CD4-positive, CD25-positive, alpha-beta regulatory T cell (primary cell): Measurements from ENCODE around the gene TPMT. TPM values are rescaled to one million over a fixed set of nuclear protein-coding genes. Genes with fewer than 3 reads are reported as not detected.
A peak's percentile ranks its signal among the peaks of the same experiment; 100 is the strongest.

Experiments
- ATAC-seq, 2 donors: fragments of 150-1000 bp; cut with Tn5 transposase; one replicate each; pipeline ENCODE4 v1.10.0; 2021; ENCODE audit warnings: low read depth in 2 of 2, moderate number of reproducible peaks in 2 of 2, moderate library complexity in 1 of 2
- DNase-seq, 3 donors: peaks; one replicate each; pipeline versions ENCODE4 v3.0.0 to v3.0.0-alpha.2; 2012 to 2022; ENCODE audit warnings: mixed read lengths in 1 of 3
- H3K27ac ChIP-seq: one replicate; pipeline ENCODE4 v1.7.0; 2013; ENCODE audit warnings: mild to moderate bottlenecking, low read length; ENCODE audit not compliant: insufficient read depth, poor library complexity, severe bottlenecking
- H3K27me3 ChIP-seq: one replicate; pipeline ENCODE4 v1.7.0; 2013; ENCODE audit warnings: low read length; ENCODE audit not compliant: control insufficient read depth, insufficient read depth
- H3K36me3 ChIP-seq: one replicate; pipeline ENCODE4 v1.7.0; 2013; ENCODE audit warnings: mild to moderate bottlenecking, low read length, moderate library complexity; ENCODE audit not compliant: control insufficient read depth, insufficient read depth
- H3K4me1 ChIP-seq: 2 replicates; pipeline ENCODE4 v1.7.0; 2013; ENCODE audit warnings: mild to moderate bottlenecking, low read length; ENCODE audit not compliant: insufficient read depth, control insufficient read depth, poor library complexity, severe bottlenecking
- H3K4me3 ChIP-seq: one replicate; pipeline ENCODE4 v1.7.0; 2013; ENCODE audit warnings: low read depth, mild to moderate bottlenecking, low read length, moderate library complexity
- H3K9me3 ChIP-seq, 2 experiments: 1 replicate in 1 of 2; 2 replicates in 1 of 2; pipeline ENCODE4 v1.7.0; 2013; ENCODE audit warnings: low read length in 2 of 2, mild to moderate bottlenecking in 1 of 2, moderate library complexity in 1 of 2; ENCODE audit not compliant: control insufficient read depth in 2 of 2
- H3K27ac Mint-ChIP-seq, 3 donors: one replicate each; pipeline ENCODE4 v1.8.0; 2020 to 2022; ENCODE audit warnings: mild to moderate bottlenecking in 3 of 3, mixed read lengths in 3 of 3, moderate library complexity in 2 of 3
- H3K27me3 Mint-ChIP-seq: one replicate; pipeline ENCODE4 v1.8.0; 2022; ENCODE audit warnings: mild to moderate bottlenecking, mixed read lengths
- H3K36me3 Mint-ChIP-seq: one replicate; pipeline ENCODE4 v1.8.0; 2020; ENCODE audit warnings: mixed read lengths
- H3K4me1 Mint-ChIP-seq, 4 donors: one replicate each; pipeline ENCODE4 v1.8.0; 2020 to 2022; ENCODE audit warnings: mixed read lengths in 4 of 4, mild to moderate bottlenecking in 1 of 4
- H3K4me3 Mint-ChIP-seq, 4 donors: one replicate each; pipeline ENCODE4 v1.8.0; 2020 to 2022; ENCODE audit warnings: mild to moderate bottlenecking in 4 of 4, mixed read lengths in 4 of 4, moderate library complexity in 3 of 4
- H3K9me3 Mint-ChIP-seq, 7 donors: one replicate each; pipeline ENCODE4 v1.8.0; 2020 to 2022; ENCODE audit warnings: mixed read lengths in 7 of 7, mild to moderate bottlenecking in 3 of 7, moderate library complexity in 2 of 7
- polyA plus RNA-seq, 4 donors: library from polyadenylated mRNA; unstranded; fragments of 300-500 nt; fragmentation: Illumina TruSeq; gene quantifications; one replicate each; pipeline ENCODE4 v1.2.3, GENCODE V29; 2021
- total RNA-seq: library from RNA; stranded (reverse); gene quantifications from one replicate; pipeline ENCODE4 v1.2.3, GENCODE V29; 2022

The TPMT gene
- total and polyA plus RNA-seq, 5 donors from 2014 or later, result 8.3 to 19.4 (median 14.8) TPM

GRCh38 chr6:18126121-18126520 is 28.8 kb downstream of the TPMT start:
- peaks cover 0 to 2% (median 0%) of the 10 kb centered on the region in 7 donors for H3K9me3 Mint-ChIP-seq
- Histone ChIP-seq H3K4me3 (no peak overlapping the region), H3K4me1 (peaks cover 8% of the 10 kb centered on the region), H3K9me3 (no peaks in the 10 kb centered on the region), H3K36me3 (peaks cover 5% of the 10 kb centered on the region), H3K27ac (no peak overlapping the region), H3K27me3 (peaks cover 2% of the 10 kb centered on the region)
- H3K27ac Mint-ChIP-seq, result no peak overlapping the region
- no peaks in the 10 kb centered on the region for H3K27me3 Mint-ChIP-seq
- H3K4me3 Mint-ChIP-seq, result no peak overlapping the region
- H3K4me1 Mint-ChIP-seq, result peaks cover 0 to 16% (median 5%) of the 10 kb centered on the region in 4 donors
- DNase-seq (no peak), ATAC-seq (no peak)
- H3K36me3 Mint-ChIP-seq, result peaks cover 8% of the 10 kb centered on the region

DNA sequence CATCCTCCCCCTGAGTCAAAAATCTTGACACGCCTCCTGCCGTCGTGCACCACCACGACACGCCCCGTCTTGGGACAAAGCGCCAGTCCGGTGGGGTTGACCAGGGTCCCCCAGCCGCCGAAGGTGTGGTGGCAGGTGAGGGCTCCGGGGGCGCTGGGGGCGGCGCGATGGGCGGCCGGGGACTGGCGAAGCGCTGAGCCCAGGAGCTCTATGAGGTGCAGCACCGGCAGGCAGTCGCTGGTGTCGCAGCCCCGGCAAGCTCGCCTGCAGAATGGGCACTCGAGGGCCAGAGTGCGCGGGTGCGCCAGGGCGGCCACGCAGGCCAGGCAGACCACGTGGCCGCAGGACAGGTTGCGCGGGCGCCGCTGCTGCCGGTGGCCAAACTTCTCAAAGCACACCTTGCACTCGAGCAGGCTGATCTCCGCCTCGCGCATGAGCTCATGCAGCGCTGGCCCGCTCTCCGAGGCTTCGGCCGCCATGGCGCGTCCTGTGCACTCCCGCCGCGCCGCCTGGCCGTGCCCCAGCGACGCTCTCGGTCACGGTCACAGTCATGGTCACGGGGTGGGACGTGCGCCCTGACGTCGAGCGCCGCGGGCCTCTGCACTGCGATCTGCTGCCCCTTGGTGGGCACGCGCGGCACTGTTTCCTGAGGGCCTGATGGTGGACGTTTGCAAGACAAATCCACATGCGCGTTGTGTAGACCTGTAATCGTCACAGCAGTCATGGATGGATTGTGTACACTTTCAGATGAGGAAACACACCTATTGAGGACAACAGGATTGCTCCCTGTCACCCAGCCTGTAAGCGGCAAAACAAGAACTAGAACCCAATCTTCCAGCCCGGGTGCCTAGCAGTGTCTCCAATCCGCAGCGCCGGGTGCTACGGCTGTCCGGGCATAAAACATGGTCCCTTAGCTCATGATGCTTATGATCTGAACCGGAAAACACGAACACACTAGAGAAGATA is 32.5 kb downstream of the TPMT start, which contains the start of gene NHLRC1:
Gene NHLRC1, minus strand, starts transcription at position 550 of the 966 bp plus-strand sequence. Its CDS starts 71 bp downstream, at position 479.
- H3K27ac Mint-ChIP-seq, result peak within 1 kb of the TSS; percentile 1 to 87 (median 8)
- no peak within 1 kb of the TSS for H3K27ac ChIP-seq
- peaks cover 0 to 19% (median 9%) of the 10 kb centered on the region in 4 donors for H3K4me1 Mint-ChIP-seq
- ATAC-seq (peak; percentile 99), DNase-seq (peak; percentile 57 to 87 (median 64))
- peak within 1 kb of the TSS; percentile 85 to 88 (median 88) for H3K4me3 Mint-ChIP-seq
- H3K27me3 Mint-ChIP-seq, result no peaks in the 10 kb centered on the region
- peak within 1 kb of the TSS; percentile 67 for H3K4me3 ChIP-seq
- H3K4me1 ChIP-seq, result peaks cover 8% of the 10 kb centered on the region
- H3K27me3 ChIP-seq, result peaks cover 6% of the 10 kb centered on the region
- peaks cover 0 to 8% (median 1%) of the 10 kb centered on the region in 7 donors for H3K9me3 Mint-ChIP-seq
- peaks cover 0 to 2% of the 10 kb centered on the region in 2 experiments for H3K9me3 ChIP-seq
- H3K36me3 Mint-ChIP-seq, result no peaks in the 10 kb centered on the region
- H3K36me3 ChIP-seq, result no peaks in the 10 kb centered on the region

DNA sequence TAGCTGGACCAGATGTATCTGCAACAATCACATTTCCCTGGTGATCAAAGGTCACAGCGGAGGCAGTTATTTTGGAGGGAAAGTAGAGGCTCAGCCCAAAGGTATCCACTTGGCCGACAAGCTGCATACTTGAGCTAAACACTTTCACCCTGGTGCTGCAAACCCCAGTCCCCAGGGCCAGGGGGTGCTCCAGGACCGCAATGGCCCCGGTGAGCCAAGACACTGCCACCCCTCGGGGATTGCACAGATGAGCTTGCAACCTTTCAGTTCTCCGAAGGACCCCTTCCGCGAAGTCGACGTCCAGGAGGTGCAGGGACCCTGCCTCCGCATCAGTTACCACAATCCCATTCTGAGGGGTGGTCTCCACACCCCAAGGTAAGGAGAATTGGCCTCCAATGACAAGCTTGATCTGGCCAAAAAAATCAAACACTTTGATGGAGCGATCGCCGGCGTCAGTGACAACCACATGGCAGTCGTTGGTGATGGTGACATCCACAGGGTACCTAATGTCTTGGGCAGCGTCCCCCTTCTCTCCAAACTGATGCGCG is 33.2 kb downstream of the TPMT start:
- H3K4me1 Mint-ChIP-seq, result peaks cover 0 to 19% (median 9%) of the 10 kb centered on the region in 4 donors
- H3K27me3 Mint-ChIP-seq, result no peaks in the 10 kb centered on the region
- Histone ChIP-seq H3K4me3 (no peak overlapping the region), H3K9me3 (peaks cover 0 to 2% of the 10 kb centered on the region in 2 experiments), H3K4me1 (peaks cover 8% of the 10 kb centered on the region), H3K36me3 (no peaks in the 10 kb centered on the region), H3K27me3 (peaks cover 6% of the 10 kb centered on the region), H3K27ac (no peak overlapping the region)
- DNase-seq (no peak), ATAC-seq (no peak)
- H3K27ac Mint-ChIP-seq, result no peak overlapping the region
- peak overlapping the region in 3 of 4 donors; percentile 67 to 88 (median 85) for H3K4me3 Mint-ChIP-seq
- H3K36me3 Mint-ChIP-seq, result no peaks in the 10 kb centered on the region
- peaks cover 0 to 8% (median 1%) of the 10 kb centered on the region in 7 donors for H3K9me3 Mint-ChIP-seq

- Histone ChIP-seq H3K4me1 (peaks cover 8% of the 10 kb centered on the region), H3K36me3 (no peaks in the 10 kb centered on the region), H3K9me3 (peaks cover 0 to 2% of the 10 kb centered on the region in 2 experiments), H3K27ac (no peak overlapping the region), H3K4me3 (no peak overlapping the region), H3K27me3 (peaks cover 7% of the 10 kb centered on the region)
- Mint-ChIP-seq H3K4me3 (no peak overlapping the region), H3K9me3 (peaks cover 0 to 8% (median 1%) of the 10 kb centered on the region in 7 donors), H3K27me3 (no peaks in the 10 kb centered on the region), H3K36me3 (no peaks in the 10 kb centered on the region), H3K27ac (no peak overlapping the region), H3K4me1 (peaks cover 0 to 19% (median 9%) of the 10 kb centered on the region in 4 donors)
- DNase-seq (no peak), ATAC-seq (no peak)
Observed at GRCh38 chr6:18119236-18119635, 35.6 kb downstream of the TPMT start.

DNA sequence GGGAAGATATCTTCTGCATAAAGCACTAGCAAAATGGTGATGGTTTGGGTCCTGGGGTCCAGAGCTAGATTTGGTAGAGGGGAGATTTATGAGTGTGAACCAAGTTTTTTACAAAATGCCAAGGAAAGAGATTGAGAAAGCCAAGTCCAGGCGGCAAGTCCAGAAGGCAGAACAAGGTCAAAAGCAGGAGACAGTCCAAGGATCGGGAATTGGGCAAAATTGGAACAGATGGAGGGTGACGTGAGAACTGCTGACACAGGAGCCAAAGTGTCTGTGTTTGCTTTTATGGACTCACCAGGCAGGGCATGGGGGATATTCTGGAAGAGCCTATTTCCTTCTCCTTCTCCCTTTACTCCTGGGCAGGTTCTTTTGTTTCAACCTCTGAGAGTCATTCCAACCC is 36.5 kb downstream of the TPMT start:
- Mint-ChIP-seq H3K36me3 (no peaks in the 10 kb centered on the region), H3K27ac (no peak overlapping the region), H3K27me3 (no peaks in the 10 kb centered on the region), H3K4me3 (peak overlapping the region in 1 of 4 donors; percentile 45), H3K9me3 (peaks cover 0 to 8% (median 1%) of the 10 kb centered on the region in 7 donors), H3K4me1 (peaks cover 0 to 19% (median 9%) of the 10 kb centered on the region in 4 donors)
- ATAC-seq (no peak), DNase-seq (no peak)
- no peak overlapping the region for H3K27ac ChIP-seq
- peaks cover 7% of the 10 kb centered on the region for H3K27me3 ChIP-seq
- no peaks in the 10 kb centered on the region for H3K36me3 ChIP-seq
- peaks cover 0 to 2% of the 10 kb centered on the region in 2 experiments for H3K9me3 ChIP-seq
- H3K4me3 ChIP-seq, result no peak overlapping the region
- peaks cover 8% of the 10 kb centered on the region for H3K4me1 ChIP-seq

DNA sequence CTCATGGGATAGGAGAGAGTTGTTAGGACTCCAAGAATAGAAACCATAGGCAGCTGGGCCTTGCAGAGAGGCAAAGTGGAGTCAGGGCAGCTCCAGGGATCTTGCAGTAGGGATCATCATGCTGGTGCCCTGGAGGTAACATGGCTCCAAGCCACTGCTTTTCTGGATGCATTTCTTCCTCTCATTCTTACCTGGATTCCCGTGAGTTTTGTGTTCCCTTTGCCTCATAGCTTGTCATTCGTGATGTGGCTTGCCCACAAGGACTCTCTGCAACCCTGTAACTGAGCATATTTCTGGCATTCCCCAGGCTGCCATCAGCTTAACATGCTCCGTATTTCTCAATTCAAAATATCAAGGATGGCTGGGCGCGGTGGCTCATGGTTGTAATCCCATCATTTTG is 37.7 kb downstream of the TPMT start:
- Histone ChIP-seq H3K4me3 (no peak overlapping the region), H3K4me1 (peaks cover 5% of the 10 kb centered on the region), H3K27me3 (peaks cover 7% of the 10 kb centered on the region), H3K9me3 (peaks cover 0 to 2% of the 10 kb centered on the region in 2 experiments), H3K36me3 (no peaks in the 10 kb centered on the region), H3K27ac (no peak overlapping the region)
- Mint-ChIP-seq H3K4me3 (no peak overlapping the region), H3K4me1 (peaks cover 0 to 12% (median 4%) of the 10 kb centered on the region in 4 donors), H3K36me3 (no peaks in the 10 kb centered on the region), H3K9me3 (peaks cover 0 to 8% (median 1%) of the 10 kb centered on the region in 7 donors), H3K27ac (no peak overlapping the region), H3K27me3 (no peaks in the 10 kb centered on the region)
- DNase-seq (no peak), ATAC-seq (no peak)

DNA sequence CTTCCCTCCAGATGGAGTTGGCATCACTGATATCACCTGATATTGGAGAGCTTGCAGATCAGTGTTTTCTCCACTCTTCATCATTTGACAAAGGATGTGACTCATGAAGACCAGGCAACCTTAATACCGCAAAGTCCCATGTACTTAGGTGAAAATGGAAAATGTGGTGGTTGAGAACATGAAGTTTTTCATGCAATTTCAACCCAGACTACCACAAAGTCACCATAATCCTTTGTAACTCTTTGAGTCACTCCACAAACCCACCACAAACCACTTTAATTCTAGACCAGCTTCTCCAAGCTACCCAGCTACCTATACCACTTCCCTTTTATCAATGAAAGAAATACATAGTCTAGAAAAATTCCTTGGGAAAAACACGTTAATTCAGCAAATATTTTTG is 39.5 kb downstream of the TPMT start:
- ATAC-seq (no peak), DNase-seq (peak in 1 of 3 donors; percentile 16)
- Mint-ChIP-seq H3K4me1 (peaks cover 0 to 7% (median under 1%) of the 10 kb centered on the region in 4 donors), H3K4me3 (no peak overlapping the region), H3K9me3 (peaks cover 0 to 6% (median 0%) of the 10 kb centered on the region in 7 donors), H3K27ac (peak overlapping the region in 1 of 3 donors; percentile 26), H3K36me3 (no peaks in the 10 kb centered on the region), H3K27me3 (peaks cover 4% of the 10 kb centered on the region)
- Histone ChIP-seq H3K9me3 (peaks cover 0 to 2% of the 10 kb centered on the region in 2 experiments), H3K36me3 (no peaks in the 10 kb centered on the region), H3K27ac (no peak overlapping the region), H3K4me1 (no peaks in the 10 kb centered on the region), H3K4me3 (no peak overlapping the region), H3K27me3 (peaks cover 7% of the 10 kb centered on the region)
